Brain pericyte (primary cell): Measurements from ENCODE around the gene KEAP1.

ENCODE experiments used
- DNase-seq: peaks from one replicate; pipeline ENCODE4 v3.0.0-alpha.2; 2012; ENCODE audit warnings: low read depth, low spot score

Gene KEAP1

DNA sequence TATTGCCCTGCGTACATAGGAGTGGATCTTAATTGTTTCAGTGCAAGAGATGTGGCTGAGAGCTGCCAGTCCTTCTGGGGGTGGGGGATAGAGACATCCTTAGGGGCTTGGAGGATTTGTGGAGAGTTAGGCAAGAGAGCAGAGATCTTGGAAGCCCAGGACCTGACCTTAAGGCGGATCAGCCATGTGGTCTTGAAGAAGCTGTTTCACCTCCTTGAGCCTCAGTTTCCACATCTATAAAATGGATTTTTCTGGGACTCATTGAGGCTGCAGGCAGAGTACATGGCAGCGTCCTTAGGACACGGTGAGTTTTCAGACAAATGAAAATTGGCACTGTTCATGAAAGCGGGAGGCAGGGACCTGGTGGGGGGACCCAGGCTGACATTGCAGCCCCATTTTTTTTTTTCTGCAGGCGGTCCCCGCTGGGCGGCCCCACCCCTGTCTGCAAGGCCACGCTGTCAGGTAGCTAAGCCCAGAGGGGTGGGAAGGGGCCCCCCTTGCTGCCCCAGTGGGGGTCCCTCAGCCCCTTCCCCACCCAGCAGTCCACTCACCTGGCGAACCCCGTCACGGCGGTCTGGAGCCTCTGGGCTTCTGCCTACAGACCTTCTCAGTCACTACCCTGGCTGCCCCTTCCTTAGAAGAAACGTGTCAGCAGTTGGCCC is 52.8 kb downstream of the KEAP1 start:
- no peak for DNase-seq

DNA sequence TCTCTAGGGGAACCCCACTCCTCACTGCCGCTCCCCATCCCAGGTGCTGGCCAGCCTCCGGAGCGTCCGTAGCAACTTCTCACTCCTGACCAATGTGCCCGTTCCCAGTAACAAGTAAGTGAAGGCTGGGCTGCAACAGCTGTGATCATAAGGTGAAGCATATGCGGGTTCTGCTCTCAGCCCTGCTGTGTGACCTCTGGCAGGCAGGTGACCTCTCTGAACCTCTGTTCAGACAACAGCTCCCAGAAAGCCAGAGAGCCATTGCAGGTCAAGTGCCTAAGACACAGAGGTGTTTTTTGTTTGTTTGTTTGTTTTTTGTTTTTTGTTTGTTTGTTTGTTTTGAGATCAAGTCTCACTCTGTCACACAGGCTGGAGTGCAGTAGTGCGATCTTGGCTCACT is 54.1 kb downstream of the KEAP1 start:
- no peak for DNase-seq

- no peak for DNase-seq
Observed at GRCh38 chr19:10442698-10443097, 60.5 kb downstream of the KEAP1 start.

- DNase-seq = no peak
Observed at GRCh38 chr19:10439588-10439987, 63.6 kb downstream of the KEAP1 start.
